ENCODE results near the gene TMEM52.

The TMEM52 gene

GRCh38 chr1:1947493-1947892 lies 28.4 kb upstream of the TMEM52 start:
- Histone ChIP-seq H3K4me2 (ENCODE audit: low read length) (no peak overlapping the region), H3K9ac (ENCODE audit: low read length) (no peak overlapping the region), H3K79me2 (ENCODE audit: low read length) (no peaks in the 10 kb centered on the region), H3K4me1 (ENCODE audit: low read length) (peaks cover 6% of the 10 kb centered on the region; the same call in 1 of the 2 replicates), H3K27me3 (ENCODE audit: low read depth, low read length) (no peaks in the 10 kb centered on the region), H3K9me3 (ENCODE audit: insufficient read depth, low read length) (peaks cover 5% of the 10 kb centered on the region; the same call in 1 of the 2 replicates), H4K20me1 (ENCODE audit: insufficient read depth, low read length) (no peaks in the 10 kb centered on the region), H3K36me3 (replicated peaks; ENCODE audit: low read depth, low read length) (no peaks in the 10 kb centered on the region), H3K27ac (ENCODE audit: low read length) (no peak overlapping the region), H3K4me3 (ENCODE audit: low read length) (no peak overlapping the region), H2AFZ (ENCODE audit: low read depth, low read length) (no peak overlapping the region)
- TF ChIP-seq CTCF (IDR thresholded peaks at IDR 0.05; ENCODE audit: low read depth, low read length) (no peak), EZH2phosphoT487 (IDR thresholded peaks at IDR 0.05; ENCODE audit: low read depth) (no peak)

- H3K4me3 ChIP-seq (ENCODE audit: low read length): no peak overlapping the region
- no peak overlapping the region for H2AFZ ChIP-seq (ENCODE audit: low read depth, low read length)
- no peaks in the 10 kb centered on the region for H3K27me3 ChIP-seq (ENCODE audit: low read depth, low read length)
- H3K9me3 ChIP-seq (ENCODE audit: insufficient read depth, low read length): peaks cover 5% of the 10 kb centered on the region; the same call in 1 of the 2 replicates
- no peaks in the 10 kb centered on the region for H4K20me1 ChIP-seq (ENCODE audit: insufficient read depth, low read length)
- no peak overlapping the region for H3K9ac ChIP-seq (ENCODE audit: low read length)
- no peak overlapping the region for H3K4me2 ChIP-seq (ENCODE audit: low read length)
- H3K79me2 ChIP-seq (ENCODE audit: low read length): no peaks in the 10 kb centered on the region
- H3K4me1 ChIP-seq (ENCODE audit: low read length): peaks cover 6% of the 10 kb centered on the region; the same call in 1 of the 2 replicates
- no peak overlapping the region for H3K27ac ChIP-seq (ENCODE audit: low read length)
- no peaks in the 10 kb centered on the region for H3K36me3 ChIP-seq (replicated peaks; ENCODE audit: low read depth, low read length)
- no peak for TF ChIP-seq CTCF (IDR thresholded peaks at IDR 0.05; ENCODE audit: low read depth, low read length)
- no peak for TF ChIP-seq EZH2phosphoT487 (IDR thresholded peaks at IDR 0.05; ENCODE audit: low read depth)
Observed at GRCh38 chr1:1946540-1946939, 27.5 kb upstream of the TMEM52 start.

GRCh38 chr1:1945782-1946393 lies 26.8 kb upstream of the TMEM52 start:
- Histone ChIP-seq H3K27ac (ENCODE audit: low read length) (no peak overlapping the region), H3K9ac (ENCODE audit: low read length) (no peak overlapping the region), H4K20me1 (ENCODE audit: insufficient read depth, low read length) (no peaks in the 10 kb centered on the region), H3K4me3 (ENCODE audit: low read length) (no peak overlapping the region), H2AFZ (ENCODE audit: low read depth, low read length) (no peak overlapping the region), H3K27me3 (ENCODE audit: low read depth, low read length) (no peaks in the 10 kb centered on the region), H3K9me3 (ENCODE audit: insufficient read depth, low read length) (peaks cover under 1% of the 10 kb centered on the region; the same call in 1 of the 2 replicates), H3K36me3 (replicated peaks; ENCODE audit: low read depth, low read length) (no peaks in the 10 kb centered on the region), H3K4me2 (ENCODE audit: low read length) (no peak overlapping the region), H3K4me1 (ENCODE audit: low read length) (peaks cover 6% of the 10 kb centered on the region; the same call in 1 of the 2 replicates), H3K79me2 (ENCODE audit: low read length) (no peaks in the 10 kb centered on the region)
- TF ChIP-seq CTCF (IDR thresholded peaks at IDR 0.05; ENCODE audit: low read depth, low read length) (no peak), EZH2phosphoT487 (IDR thresholded peaks at IDR 0.05; ENCODE audit: low read depth) (no peak)

- Histone ChIP-seq H3K36me3 (replicated peaks; ENCODE audit: low read depth, low read length) (no peaks in the 10 kb centered on the region), H3K27me3 (ENCODE audit: low read depth, low read length) (no peaks in the 10 kb centered on the region), H4K20me1 (ENCODE audit: insufficient read depth, low read length) (no peaks in the 10 kb centered on the region), H3K4me1 (ENCODE audit: low read length) (peaks cover 6% of the 10 kb centered on the region; the same call in 1 of the 2 replicates), H3K4me2 (ENCODE audit: low read length) (peak overlapping the region; percentile 81), H3K9ac (ENCODE audit: low read length) (peak overlapping the region; percentile 36; the same call in 1 of the 2 replicates), H3K27ac (ENCODE audit: low read length) (no peak overlapping the region), H3K79me2 (ENCODE audit: low read length) (no peaks in the 10 kb centered on the region), H3K9me3 (ENCODE audit: insufficient read depth, low read length) (no peaks in the 10 kb centered on the region), H3K4me3 (ENCODE audit: low read length) (peak overlapping the region; percentile 71), H2AFZ (ENCODE audit: low read depth, low read length) (peak overlapping the region; percentile 95)
- TF ChIP-seq CTCF (IDR thresholded peaks at IDR 0.05; ENCODE audit: low read depth, low read length) (peak; percentile 74), EZH2phosphoT487 (IDR thresholded peaks at IDR 0.05; ENCODE audit: low read depth) (no peak)
Observed at GRCh38 chr1:1943834-1944570, 24.9 kb upstream of the TMEM52 start.
